Measurements from ENCODE around the gene TMEM243.

- TF ChIP-seq, protein P1, sequence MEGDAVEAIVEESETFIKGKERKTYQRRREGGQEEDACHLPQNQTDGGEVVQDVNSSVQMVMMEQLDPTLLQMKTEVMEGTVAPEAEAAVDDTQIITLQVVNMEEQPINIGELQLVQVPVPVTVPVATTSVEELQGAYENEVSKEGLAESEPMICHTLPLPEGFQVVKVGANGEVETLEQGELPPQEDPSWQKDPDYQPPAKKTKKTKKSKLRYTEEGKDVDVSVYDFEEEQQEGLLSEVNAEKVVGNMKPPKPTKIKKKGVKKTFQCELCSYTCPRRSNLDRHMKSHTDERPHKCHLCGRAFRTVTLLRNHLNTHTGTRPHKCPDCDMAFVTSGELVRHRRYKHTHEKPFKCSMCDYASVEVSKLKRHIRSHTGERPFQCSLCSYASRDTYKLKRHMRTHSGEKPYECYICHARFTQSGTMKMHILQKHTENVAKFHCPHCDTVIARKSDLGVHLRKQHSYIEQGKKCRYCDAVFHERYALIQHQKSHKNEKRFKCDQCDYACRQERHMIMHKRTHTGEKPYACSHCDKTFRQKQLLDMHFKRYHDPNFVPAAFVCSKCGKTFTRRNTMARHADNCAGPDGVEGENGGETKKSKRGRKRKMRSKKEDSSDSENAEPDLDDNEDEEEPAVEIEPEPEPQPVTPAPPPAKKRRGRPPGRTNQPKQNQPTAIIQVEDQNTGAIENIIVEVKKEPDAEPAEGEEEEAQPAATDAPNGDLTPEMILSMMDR (IDR thresholded peaks at IDR 0.05) = no peak
- TF ChIP-seq POLR2A (IDR thresholded peaks at IDR 0.05) = no peak
Observed at GRCh38 chr7:87147500-87147899, 72.0 kb downstream of the TMEM243 start.

Data from right lobe of liver (tissue), 4 donors.